ENCODE measurements around the gene PCNX1.

GRCh38 chr14:71148627-71149026 is 241.4 kb downstream of the PCNX1 start:
- TF ChIP-seq CTCF (IDR thresholded peaks at IDR 0.05) = no peak
- TF ChIP-seq POLR2A (IDR thresholded peaks at IDR 0.05) = no peak

All from esophagus squamous epithelium (tissue), 4 donors.